K562 (cell line): ENCODE measurements around the gene FGFR1OP2. TPM values are rescaled to one million over a fixed set of nuclear protein-coding genes. Genes with fewer than 3 reads are reported as not detected.

Experiments used
- CXXC5 ChIP-seq: fragments of 250-450 bp; sonication (Bioruptor Pico); IDR thresholded peaks from 2 replicates; pipeline ENCODE4 v1.8.0; 2022; ENCODE audit warnings: inconsistent platforms, mild to moderate bottlenecking, moderate library complexity
- DDX20 ChIP-seq: fragments of 450-650 bp; IDR thresholded peaks from 2 replicates; pipeline ENCODE4 v1.6.1; 2016; ENCODE audit warnings: missing genetic modification characterization, low read depth, mild to moderate bottlenecking, missing compliant biosample characterization, moderate library complexity
- GABPB1 ChIP-seq: sonication (generic); formaldehyde crosslinking; IDR thresholded peaks from 2 replicates; pipeline ENCODE4 v1.8.0; 2022; ENCODE audit warnings: mild to moderate bottlenecking, missing genetic modification reagents
- NR1H2 ChIP-seq: sonication (generic); formaldehyde crosslinking; IDR thresholded peaks from 2 replicates; pipeline ENCODE4 v1.4.0; 2020; ENCODE audit warnings: mild to moderate bottlenecking, missing genetic modification reagents
- NRF1 ChIP-seq, 2 experiments: fragments of 450-650 bp; IDR thresholded peaks in 1 of 2; conservative IDR thresholded peaks in 1 of 2; 2 replicates each; pipeline ENCODE4 v1.6.1; 2014; ENCODE audit warnings: mild to moderate bottlenecking in 2 of 2
- PATZ1 ChIP-seq: fragments of 250-450 bp; sonication (Bioruptor Pico); IDR thresholded peaks from 2 replicates; pipeline ENCODE4 v1.5.0; 2020; ENCODE audit warnings: mild to moderate bottlenecking, borderline replicate concordance
- RUNX1 ChIP-seq: sonication (generic); IDR thresholded peaks from 2 replicates; pipeline ENCODE4 v1.6.1; 2016; ENCODE audit warnings: antibody characterized with exemption, low read depth
- SAFB ChIP-seq: fragments of 200-400 bp; formaldehyde crosslinking; IDR thresholded peaks from 2 replicates; pipeline ENCODE4 v1.6.1; 2017; ENCODE audit warnings: low read depth, low read length, borderline replicate concordance
- SMARCA4 ChIP-seq: fragments of 450-650 bp; IDR thresholded peaks from 2 replicates; pipeline ENCODE4 v1.6.1; 2016
- WHSC1 ChIP-seq: IDR thresholded peaks from one replicate; pipeline ENCODE4 v1.6.1; 2012; ENCODE audit warnings: low read length, control low read depth, inconsistent platforms
- ZNF644 ChIP-seq: fragments of 200-800 bp; sonication (Bioruptor generic); IDR thresholded peaks from 2 replicates; pipeline ENCODE4 v1.6.1; 2016; ENCODE audit warnings: low read depth, missing genetic modification characterization, missing compliant biosample characterization
- polyA plus RNA-seq, 8 experiments: library from polyadenylated mRNA; depleted of rRNA in 4 of 8; stranded (reverse) in 5 of 8; unstranded in 3 of 8; fragments of >200 nt; fragmentation: Nextera tagmentation in 2 of 8; fragmentation: Illumina TruSeq in 1 of 8; extraction: Ambion mirVana in 2 of 8; extraction: Trizol in 1 of 8; gene quantifications; 2 replicates each; pipeline versions ENCODE4 v1.2.1 to v1.2.3, GENCODE V29; 2011 to 2014; ENCODE audit warnings: inconsistent platforms in 1 of 8, missing spikeins in 1 of 8
- total RNA-seq, 7 experiments: library from RNA; depleted of rRNA in 6 of 7; stranded (reverse); fragments of >200 nt in 6 of 7; fragmentation: Illumina TruSeq in 2 of 7; extraction: Trizol in 2 of 7; gene quantifications; 2 replicates each; pipeline versions ENCODE4 v1.2.1 to v1.2.3, GENCODE V29; 2011 to 2021; ENCODE audit warnings: low replicate concordance in 1 of 7
- TF ChIP-seq, protein P1 (sequence below): fragments of 200-400 bp; formaldehyde crosslinking; IDR thresholded peaks from 2 replicates; pipeline ENCODE4 v1.6.1; 2017; ENCODE audit warnings: mild to moderate bottlenecking, low read depth, low read length, moderate library complexity
- TF ChIP-seq, protein P2 (sequence below): fragments of 250-450 bp; sonication (Bioruptor Pico); IDR thresholded peaks from 2 replicates; pipeline ENCODE4 v1.6.1; 2021; ENCODE audit warnings: mild to moderate bottlenecking

Gene FGFR1OP2
- total and polyA plus RNA-seq, 9 of the 15 experiments (the other 6 are each of a cell fraction or from before 2014, with no cell fraction given) = 31.6 to 49.0 (median 37.1) TPM

DNA sequence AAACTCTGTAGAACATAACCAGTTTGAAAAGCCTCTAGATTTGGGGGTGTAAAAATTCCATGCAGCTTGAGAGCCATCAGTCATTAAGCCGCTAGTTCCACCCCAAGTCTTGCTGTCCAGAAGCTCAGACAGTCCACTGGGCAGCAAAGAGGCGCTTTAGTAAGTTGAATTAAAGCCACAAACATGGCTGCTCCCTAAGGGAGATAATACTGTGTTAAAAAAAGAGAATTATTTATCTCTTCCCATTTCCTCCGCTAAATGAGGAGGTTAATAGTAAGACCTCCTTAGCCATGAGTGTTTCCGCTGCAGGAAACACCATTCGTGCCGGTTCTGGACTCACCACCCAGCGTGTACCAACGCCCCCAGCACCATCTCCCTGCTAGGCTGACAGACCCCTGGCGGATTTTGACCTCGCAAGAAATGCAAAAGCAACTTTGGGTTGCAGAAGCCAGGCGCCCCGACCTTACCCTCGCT is 75.4 kb downstream of the FGFR1OP2 start (continued):
- TF ChIP-seq WHSC1 (no peak), PATZ1 (no peak), ZNF644 (0 out of 2 replicates have a peak, but pooled peaks have one; percentile 5), CXXC5 (CRISPR knock-in tag) (no peak), NR1H2 (CRISPR knock-in tag) (no peak), NRF1 (conservative IDR thresholded peaks at IDR 0.05 in 1 of 2, IDR thresholded peaks at IDR 0.05 in 1 of 2) (no peak), SAFB (no peak), RUNX1 (no peak), SMARCA4 (no peak), DDX20 (tag) (no peak), GABPB1 (CRISPR knock-in tag) (no peak; the same call in 1 of the 2 replicates)
- TF ChIP-seq, protein P1, sequence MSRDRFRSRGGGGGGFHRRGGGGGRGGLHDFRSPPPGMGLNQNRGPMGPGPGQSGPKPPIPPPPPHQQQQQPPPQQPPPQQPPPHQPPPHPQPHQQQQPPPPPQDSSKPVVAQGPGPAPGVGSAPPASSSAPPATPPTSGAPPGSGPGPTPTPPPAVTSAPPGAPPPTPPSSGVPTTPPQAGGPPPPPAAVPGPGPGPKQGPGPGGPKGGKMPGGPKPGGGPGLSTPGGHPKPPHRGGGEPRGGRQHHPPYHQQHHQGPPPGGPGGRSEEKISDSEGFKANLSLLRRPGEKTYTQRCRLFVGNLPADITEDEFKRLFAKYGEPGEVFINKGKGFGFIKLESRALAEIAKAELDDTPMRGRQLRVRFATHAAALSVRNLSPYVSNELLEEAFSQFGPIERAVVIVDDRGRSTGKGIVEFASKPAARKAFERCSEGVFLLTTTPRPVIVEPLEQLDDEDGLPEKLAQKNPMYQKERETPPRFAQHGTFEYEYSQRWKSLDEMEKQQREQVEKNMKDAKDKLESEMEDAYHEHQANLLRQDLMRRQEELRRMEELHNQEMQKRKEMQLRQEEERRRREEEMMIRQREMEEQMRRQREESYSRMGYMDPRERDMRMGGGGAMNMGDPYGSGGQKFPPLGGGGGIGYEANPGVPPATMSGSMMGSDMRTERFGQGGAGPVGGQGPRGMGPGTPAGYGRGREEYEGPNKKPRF = no peak
- TF ChIP-seq, protein P2, sequence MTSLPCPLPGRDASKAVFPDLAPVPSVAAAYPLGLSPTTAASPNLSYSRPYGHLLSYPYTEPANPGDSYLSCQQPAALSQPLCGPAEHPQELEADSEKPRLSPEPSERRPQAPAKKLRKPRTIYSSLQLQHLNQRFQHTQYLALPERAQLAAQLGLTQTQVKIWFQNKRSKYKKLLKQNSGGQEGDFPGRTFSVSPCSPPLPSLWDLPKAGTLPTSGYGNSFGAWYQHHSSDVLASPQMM (CRISPR knock-in tag) = no peak
